Endothelial cell of umbilical vein (primary cell): Measurements from ENCODE around the gene DGKH. TPM values are rescaled to one million over a fixed set of nuclear protein-coding genes. Genes with fewer than 3 reads are reported as not detected.

ENCODE experiments used
- BruUV-seq: library from RNA; stranded (reverse); fragments of 400-500 nt; replicated peaks from 2 replicates; lab custom pipeline; 2021; lab: Mats Ljungman, UMichigan
- CTCF ChIA-PET: fragments of 300-600, 350-600 bp; sonication (Branson Sonifier 250); formaldehyde crosslinking; loops from one replicate; lab custom pipeline; 2021; ENCODE audit warnings: antibody characterized with exemption, inconsistent platforms; lab: Charles Lee
- POLR2A ChIA-PET: fragments of 300-600, 350-600 bp; sonication (Branson Sonifier 250); formaldehyde crosslinking; loops from one replicate; lab custom pipeline; 2021; ENCODE audit warnings: antibody characterized with exemption, inconsistent platforms; lab: Charles Lee
- DNase-seq: peaks from one replicate; pipeline ENCODE4 v3.0.0-alpha.2; 2011; ENCODE audit warnings: low read depth, low spot score
- FAIRE-seq: peaks from 2 replicates; lab custom pipeline; 2011; peaks lifted over from hg19 to GRCh38; lab: Jason Lieb, UNC
- H2AFZ ChIP-seq: 2 replicates; pipeline ENCODE4 v1.6.0; 2012; ENCODE audit warnings: low read depth, low read length, control low read depth, inconsistent platforms
- H3K27ac ChIP-seq: 2 replicates; pipeline ENCODE4 v1.5.1; 2011; ENCODE audit warnings: low read depth, mild to moderate bottlenecking, control low read depth, low read length, moderate library complexity; ENCODE audit not compliant: insufficient read depth
- H3K27me3 ChIP-seq, 2 experiments: 2 replicates each; pipeline versions ENCODE4 v1.6.0 to v1.6.1; 2011; ENCODE audit warnings: low read length in 2 of 2, mixed read lengths in 1 of 2; ENCODE audit not compliant: control insufficient read depth in 2 of 2, insufficient read depth in 2 of 2
- H3K36me3 ChIP-seq, 2 experiments: 2 replicates in 1 of 2; 3 replicates in 1 of 2; pipeline ENCODE4 v1.5.1; 2011; ENCODE audit warnings: low read length in 2 of 2, mild to moderate bottlenecking in 1 of 2, moderate library complexity in 1 of 2; ENCODE audit not compliant: control insufficient read depth in 2 of 2, insufficient read depth in 2 of 2; ENCODE audit errors: extremely low read depth in 1 of 2
- H3K4me1 ChIP-seq: 3 replicates; pipeline ENCODE4 v1.5.1; 2011; ENCODE audit warnings: mild to moderate bottlenecking, low read length; ENCODE audit not compliant: control insufficient read depth, insufficient read depth; ENCODE audit errors: extremely low read depth
- H3K4me2 ChIP-seq: 2 replicates; pipeline ENCODE4 v1.6.1; 2011; ENCODE audit warnings: low read length, control low read depth, mixed read lengths; ENCODE audit not compliant: insufficient read depth
- H3K4me3 ChIP-seq, 3 experiments: fragments of 200-600 bp in 1 of 3; sonication (generic), shearing (Covaris generic) in 1 of 3; replicated peaks in 1 of 3; 2 replicates each; pipeline ENCODE4 v1.5.1; 2011 to 2016; ENCODE audit warnings: control low read depth in 3 of 3, low read length in 3 of 3, mild to moderate bottlenecking in 2 of 3, inconsistent platforms in 1 of 3, low read depth in 1 of 3, moderate library complexity in 1 of 3; ENCODE audit not compliant: insufficient read depth in 1 of 3
- H3K79me2 ChIP-seq: 2 replicates; pipeline ENCODE4 v1.6.0; 2012; ENCODE audit warnings: low read length, inconsistent platforms; ENCODE audit not compliant: control insufficient read depth, insufficient read depth
- H3K9ac ChIP-seq: replicated peaks from 2 replicates; pipeline ENCODE3; 2011; ENCODE audit warnings: low read length, control low read depth; ENCODE audit not compliant: insufficient read depth; ENCODE audit errors: extremely low read depth
- H3K9me1 ChIP-seq: replicated peaks from 3 replicates; pipeline ENCODE4 v1.6.0; 2011; ENCODE audit warnings: mild to moderate bottlenecking, low read length; ENCODE audit not compliant: control insufficient read depth, insufficient read depth; ENCODE audit errors: extremely low read depth
- H3K9me3 ChIP-seq: replicated peaks from 2 replicates; pipeline ENCODE4 v1.5.1; 2012; ENCODE audit warnings: low read length, inconsistent platforms; ENCODE audit not compliant: control insufficient read depth, insufficient read depth
- H4K20me1 ChIP-seq: replicated peaks from 2 replicates; pipeline ENCODE3; 2011; ENCODE audit warnings: mild to moderate bottlenecking, low read length; ENCODE audit not compliant: control insufficient read depth, insufficient read depth; ENCODE audit errors: extremely low read depth
- CTCF ChIP-seq, 2 donors: IDR thresholded peaks; 1 replicate in 1 of 2; 2 replicates in 1 of 2; pipeline ENCODE4 v1.5.1; 2011; ENCODE audit warnings: low read length in 2 of 2, mild to moderate bottlenecking in 2 of 2, moderate library complexity in 2 of 2, control low read depth in 1 of 2, inconsistent platforms in 1 of 2, low read depth in 1 of 2; ENCODE audit not compliant: insufficient read depth in 1 of 2; ENCODE audit errors: extremely low read depth in 1 of 2
- EZH2 ChIP-seq: IDR thresholded peaks from 2 replicates; pipeline ENCODE4 v1.6.1; 2012; ENCODE audit warnings: borderline replicate concordance, low read depth, mild to moderate bottlenecking, moderate library complexity, low read length, inconsistent platforms; ENCODE audit not compliant: severe bottlenecking
- FOS ChIP-seq: IDR thresholded peaks from 2 replicates; pipeline ENCODE4 v1.6.1; 2011; ENCODE audit warnings: mild to moderate bottlenecking, low read length, moderate library complexity, borderline replicate concordance; ENCODE audit not compliant: insufficient read depth
- GATA2 ChIP-seq: IDR thresholded peaks from 2 replicates; pipeline ENCODE4 v1.7.0; 2011; ENCODE audit warnings: low read depth, mild to moderate bottlenecking, moderate library complexity, mixed read lengths, low read length; ENCODE audit not compliant: insufficient read length, insufficient read depth
- JUN ChIP-seq: IDR thresholded peaks from 2 replicates; pipeline ENCODE4 v1.6.1; 2011; ENCODE audit warnings: borderline replicate concordance, low read depth; ENCODE audit not compliant: insufficient read length, insufficient read depth
- MAX ChIP-seq: IDR thresholded peaks from 2 replicates; pipeline ENCODE4 v1.6.1; 2011; ENCODE audit not compliant: insufficient read depth, insufficient read length
- MYC ChIP-seq: IDR thresholded peaks from one replicate; pipeline ENCODE4 v1.6.1; 2011; ENCODE audit warnings: mild to moderate bottlenecking, low read depth, low read length
- POLR2A ChIP-seq: IDR thresholded peaks from 2 replicates; pipeline ENCODE4 v1.6.1; 2012; ENCODE audit warnings: low read depth, mild to moderate bottlenecking, control low read depth, low read length
- POLR2AphosphoS5 ChIP-seq: IDR thresholded peaks from 2 replicates; pipeline ENCODE4 v1.6.1; 2012; ENCODE audit warnings: low read depth, mild to moderate bottlenecking, control low read depth, low read length, moderate library complexity; ENCODE audit not compliant: insufficient read depth
- dilution Hi-C: fragments of 300-500 bp; cut with MboI; formaldehyde crosslinking; loops from one replicate; pipeline ENCODE4 v1.15.0; 2019; ENCODE audit warnings: low sequenced_read_pairs; ENCODE audit not compliant: extremely low pct_ligation_motif_present
- intact Hi-C: fragments of 100-400 bp; cut with micrococcal nuclease; formaldehyde crosslinking; loops from one replicate; pipeline ENCODE4 v1.10.0; 2022
- polyA plus RNA-seq, 4 experiments: library from polyadenylated mRNA; depleted of rRNA in 3 of 4; stranded (reverse) in 3 of 4; unstranded in 1 of 4; fragments of >200 nt; gene quantifications; 2 replicates each; pipeline versions ENCODE4 v1.2.1 to v1.2.3, GENCODE V29; 2011 to 2012; ENCODE audit warnings: missing spikeins in 1 of 4
- total RNA-seq: library from RNA; stranded (reverse); gene quantifications from 2 replicates; pipeline ENCODE4 v1.2.3, GENCODE V29; 2021

DGKH gene
- total and polyA plus RNA-seq, 2 donors (not counting 3 experiments of a cell fraction or from before 2014, with no cell fraction given) = 4.1 to 30.1 TPM

GRCh38 chr13:42214446-42214845 lies 166.0 kb downstream of the DGKH start:
- H3K4me2 ChIP-seq = no peak overlapping the region
- no peaks in the 10 kb centered on the region for H3K9me3 ChIP-seq
- no peaks in the 10 kb centered on the region for H3K27me3 ChIP-seq
- TF ChIP-seq POLR2A (no peak), JUN (no peak), FOS (no peak), MYC (no peak), MAX (no peak), GATA2 (no peak), CTCF (IDR thresholded peaks at IDR 0.05; ENCODE audit: extremely low read depth in 1 of 2, insufficient read depth in 1 of 2, low read depth in 1 of 2, low read length in 2 of 2) (no peak), POLR2AphosphoS5 (no peak), EZH2 (no peak)
- no peak overlapping the region for H2AFZ ChIP-seq
- dilution Hi-C loops (no loop called here), intact Hi-C loops (no loop called here)
- H3K36me3 ChIP-seq = peaks cover 3 to 19% of the 10 kb centered on the region in 2 experiments
- ChIA-PET CTCF (no interaction called here), POLR2A (no interaction called here)
- H3K79me2 ChIP-seq = no peaks in the 10 kb centered on the region
- H3K9ac ChIP-seq = no peak overlapping the region
- no peaks in the 10 kb centered on the region for H4K20me1 ChIP-seq
- no peak overlapping the region for H3K4me3 ChIP-seq
- H3K27ac ChIP-seq = no peak overlapping the region
- no peaks in the 10 kb centered on the region for H3K9me1 ChIP-seq
- no peak for DNase-seq
- no peak for FAIRE-seq
- no TSS peak for BruUV-seq
- no peaks in the 10 kb centered on the region for H3K4me1 ChIP-seq
